Peyer's patch (tissue), 4 donors: Measurements from ENCODE around the gene DIAPH2. TPM values are rescaled to one million over a fixed set of nuclear protein-coding genes. Genes with fewer than 3 reads are reported as not detected.

Experiments
- DNase-seq, 3 donors: peaks; one replicate each; pipeline ENCODE4 v3.0.0-alpha.2; 2017 to 2019
- H3K27ac ChIP-seq, 4 donors: fragments of 200-600 bp; sonication (generic); one replicate each; pipeline ENCODE4 v1.5.1; 2016 to 2019
- H3K27me3 ChIP-seq, 2 donors: fragments of 200-600 bp; sonication (generic); one replicate each; pipeline ENCODE4 v1.5.1; 2019
- H3K36me3 ChIP-seq, 3 donors: fragments of 200-600 bp; sonication (generic); one replicate each; pipeline ENCODE4 v1.5.1; 2016 to 2019
- H3K4me1 ChIP-seq, 4 donors: fragments of 200-600 bp; sonication (generic); one replicate each; pipeline ENCODE4 v1.5.1; 2016 to 2019
- H3K4me3 ChIP-seq, 4 donors: fragments of 200-600 bp; sonication (generic); 1 replicate in 3 of 4; 2 replicates in 1 of 4; pipeline ENCODE4 v1.5.1; 2016 to 2019; ENCODE audit warnings: mild to moderate bottlenecking in 1 of 4
- H3K9me3 ChIP-seq, 4 donors: fragments of 200-600 bp; sonication (generic); one replicate each; pipeline ENCODE4 v1.5.1; 2016 to 2019; ENCODE audit warnings: mild to moderate bottlenecking in 1 of 4
- POLR2A ChIP-seq, 2 donors: fragments of 450-650 bp; IDR thresholded peaks; one replicate each; pipeline ENCODE4 v1.5.1; 2017; ENCODE audit warnings: antibody characterized with exemption in 2 of 2, mild to moderate bottlenecking in 2 of 2, moderate library complexity in 2 of 2
- total RNA-seq, 4 donors: library from RNA; depleted of rRNA; stranded (reverse); fragments of >200 nt; gene quantifications; one replicate each; pipeline ENCODE4 v1.1.0, GENCODE V29; 2016
- TF ChIP-seq, protein P1 (sequence below), 6 experiments: fragments of 450-650 bp in 4 of 6; fragments of 200-600 bp in 2 of 6; sonication (generic) in 1 of 6; IDR thresholded peaks; one replicate each; pipeline ENCODE4 v1.5.1; 2017 to 2019; ENCODE audit warnings: antibody characterized with exemption in 6 of 6, mild to moderate bottlenecking in 3 of 6, moderate library complexity in 1 of 6

Gene DIAPH2
- total RNA-seq, 4 donors from 2014 or later, result 15.1 to 114 (median 33.0) TPM

DNA sequence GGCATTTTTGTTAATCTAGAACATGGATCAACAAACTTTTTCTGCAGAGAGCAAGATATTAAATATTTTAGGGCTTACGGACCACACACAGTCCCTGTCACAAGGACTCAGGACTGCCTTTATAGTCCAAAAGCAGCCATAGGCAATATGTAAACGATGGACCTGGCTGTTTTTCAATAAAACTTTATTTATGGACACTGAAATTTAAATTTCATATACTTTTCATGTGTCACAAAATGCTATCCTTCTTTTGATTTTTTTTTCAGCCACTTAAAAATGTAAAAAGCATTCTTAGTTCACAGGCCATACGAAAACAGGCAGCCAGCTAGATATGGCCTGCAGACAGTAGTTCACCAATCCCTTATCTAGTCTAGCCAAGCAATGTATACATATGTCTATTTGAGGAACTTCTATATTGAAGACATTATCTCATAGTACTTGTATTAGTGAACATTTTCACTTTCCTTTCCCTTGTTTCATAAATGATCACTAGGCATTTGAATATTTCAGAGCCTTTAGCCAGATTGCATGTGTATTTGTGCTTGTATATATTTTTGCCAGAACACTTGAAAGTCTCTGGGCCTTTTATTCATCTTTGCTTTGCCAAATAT lies 549.9 kb downstream of the DIAPH2 start:
- H3K27me3 ChIP-seq, result no peaks in the 10 kb centered on the region

GRCh38 chrX:97238632-97239031 lies 554.0 kb downstream of the DIAPH2 start:
- no peaks in the 10 kb centered on the region for H3K4me1 ChIP-seq
- no peak for DNase-seq
- no peak overlapping the region for H3K4me3 ChIP-seq
- TF ChIP-seq, protein P1, sequence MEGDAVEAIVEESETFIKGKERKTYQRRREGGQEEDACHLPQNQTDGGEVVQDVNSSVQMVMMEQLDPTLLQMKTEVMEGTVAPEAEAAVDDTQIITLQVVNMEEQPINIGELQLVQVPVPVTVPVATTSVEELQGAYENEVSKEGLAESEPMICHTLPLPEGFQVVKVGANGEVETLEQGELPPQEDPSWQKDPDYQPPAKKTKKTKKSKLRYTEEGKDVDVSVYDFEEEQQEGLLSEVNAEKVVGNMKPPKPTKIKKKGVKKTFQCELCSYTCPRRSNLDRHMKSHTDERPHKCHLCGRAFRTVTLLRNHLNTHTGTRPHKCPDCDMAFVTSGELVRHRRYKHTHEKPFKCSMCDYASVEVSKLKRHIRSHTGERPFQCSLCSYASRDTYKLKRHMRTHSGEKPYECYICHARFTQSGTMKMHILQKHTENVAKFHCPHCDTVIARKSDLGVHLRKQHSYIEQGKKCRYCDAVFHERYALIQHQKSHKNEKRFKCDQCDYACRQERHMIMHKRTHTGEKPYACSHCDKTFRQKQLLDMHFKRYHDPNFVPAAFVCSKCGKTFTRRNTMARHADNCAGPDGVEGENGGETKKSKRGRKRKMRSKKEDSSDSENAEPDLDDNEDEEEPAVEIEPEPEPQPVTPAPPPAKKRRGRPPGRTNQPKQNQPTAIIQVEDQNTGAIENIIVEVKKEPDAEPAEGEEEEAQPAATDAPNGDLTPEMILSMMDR (IDR thresholded peaks at IDR 0.05), result no peak
- no peaks in the 10 kb centered on the region for H3K27me3 ChIP-seq
- no peaks in the 10 kb centered on the region for H3K9me3 ChIP-seq
- H3K36me3 ChIP-seq, result no peaks in the 10 kb centered on the region
- no peak overlapping the region for H3K27ac ChIP-seq

More for the DNA sequence above, 549.9 kb downstream of the DIAPH2 start:
- Histone ChIP-seq H3K9me3 (no peaks in the 10 kb centered on the region), H3K4me3 (no peak overlapping the region), H3K4me1 (no peaks in the 10 kb centered on the region), H3K27ac (no peak overlapping the region), H3K36me3 (no peaks in the 10 kb centered on the region)
- DNase-seq, result no peak
- TF ChIP-seq, protein P1 (IDR thresholded peaks at IDR 0.05), result no peak
- no peak for TF ChIP-seq POLR2A (IDR thresholded peaks at IDR 0.05)

DNA sequence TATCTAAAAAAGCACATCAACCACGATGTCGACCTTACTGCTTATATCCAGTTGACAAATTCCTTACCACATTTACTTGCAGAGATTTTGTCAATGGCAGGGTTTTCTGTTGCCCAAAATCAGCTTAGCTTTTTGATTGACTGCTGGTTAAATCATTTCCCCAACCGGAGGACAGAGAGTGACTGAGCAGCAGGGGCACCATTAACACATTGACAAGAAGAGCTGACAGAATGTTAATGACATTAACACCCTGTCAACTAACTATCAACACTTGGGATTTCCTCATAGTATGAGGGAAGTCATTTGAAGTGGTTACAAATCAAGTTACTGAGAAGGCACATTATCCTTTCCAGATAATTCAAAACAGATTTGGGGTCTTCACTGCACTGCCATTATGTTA lies 567.5 kb downstream of the DIAPH2 start:
- Histone ChIP-seq H3K9me3 (no peaks in the 10 kb centered on the region), H3K27me3 (no peaks in the 10 kb centered on the region)

DNA sequence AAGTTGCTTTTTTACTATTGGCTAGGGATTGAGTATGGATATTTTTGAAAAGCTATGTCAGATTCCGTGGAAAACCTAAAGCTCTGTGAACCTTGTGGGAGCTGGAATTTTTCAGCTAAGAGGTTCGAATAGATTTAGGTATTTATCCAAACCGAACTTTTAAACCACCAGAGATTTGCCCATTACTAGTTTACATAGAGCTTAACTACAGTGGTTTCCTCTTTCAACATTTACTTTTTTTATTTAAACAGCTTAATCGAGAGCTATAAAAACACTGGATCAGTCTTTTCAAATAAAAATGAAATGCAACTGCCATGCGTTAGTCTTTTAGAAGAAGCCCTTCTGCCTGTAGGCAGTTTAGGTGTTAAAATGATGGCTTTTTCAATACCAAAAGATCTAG lies 576.0 kb downstream of the DIAPH2 start:
- H3K4me3 ChIP-seq, result no peak overlapping the region
- H3K27ac ChIP-seq, result no peak overlapping the region
- no peaks in the 10 kb centered on the region for H3K36me3 ChIP-seq
- H3K4me1 ChIP-seq, result no peaks in the 10 kb centered on the region
- no peaks in the 10 kb centered on the region for H3K9me3 ChIP-seq
- no peaks in the 10 kb centered on the region for H3K27me3 ChIP-seq
- DNase-seq, result no peak
- TF ChIP-seq, protein P1 (IDR thresholded peaks at IDR 0.05), result no peak
- TF ChIP-seq POLR2A (IDR thresholded peaks at IDR 0.05), result no peak

More for the DNA sequence above, 567.5 kb downstream of the DIAPH2 start:
- Histone ChIP-seq H3K36me3 (no peaks in the 10 kb centered on the region), H3K4me1 (no peaks in the 10 kb centered on the region), H3K4me3 (no peak overlapping the region), H3K27ac (no peak overlapping the region)
- no peak for DNase-seq
- TF ChIP-seq POLR2A (IDR thresholded peaks at IDR 0.05), result no peak
- TF ChIP-seq, protein P1 (IDR thresholded peaks at IDR 0.05), result no peak

GRCh38 chrX:97266406-97267121 lies 581.9 kb downstream of the DIAPH2 start:
- no peaks in the 10 kb centered on the region for H3K4me1 ChIP-seq
- TF ChIP-seq, protein P1 (IDR thresholded peaks at IDR 0.05), result no peak
- TF ChIP-seq POLR2A (IDR thresholded peaks at IDR 0.05), result no peak
- no peaks in the 10 kb centered on the region for H3K27me3 ChIP-seq
- no peak for DNase-seq
- no peak overlapping the region for H3K27ac ChIP-seq
- no peaks in the 10 kb centered on the region for H3K36me3 ChIP-seq
- no peak overlapping the region for H3K4me3 ChIP-seq
- no peaks in the 10 kb centered on the region for H3K9me3 ChIP-seq
